Transverse colon (tissue), 4 donors: Measurements from ENCODE around the gene HIVEP1. TPM values are rescaled to one million over a fixed set of nuclear protein-coding genes. Genes with fewer than 3 reads are reported as not detected.

Source experiments
- DNase-seq: peaks from one replicate; pipeline ENCODE4 v3.0.0-alpha.2; 2019
- H3K27ac ChIP-seq, 4 donors: fragments of 200-600 bp; sonication (generic); 2 replicates each; pipeline ENCODE4 v1.5.1; 2016 to 2018; ENCODE audit warnings: inconsistent platforms in 4 of 4
- H3K27me3 ChIP-seq: fragments of 200-600 bp; sonication (generic); 2 replicates; pipeline ENCODE4 v1.5.1; 2017; ENCODE audit warnings: inconsistent platforms
- H3K36me3 ChIP-seq, 4 donors: fragments of 200-600 bp; sonication (generic); 2 replicates each; pipeline ENCODE4 v1.5.1; 2017 to 2019; ENCODE audit warnings: inconsistent platforms in 4 of 4
- H3K4me1 ChIP-seq, 4 donors: fragments of 200-600 bp; sonication (generic); 2 replicates each; pipeline ENCODE4 v1.5.1; 2017 to 2020; ENCODE audit warnings: inconsistent platforms in 4 of 4
- H3K4me3 ChIP-seq, 4 donors: fragments of 200-600 bp; sonication (generic); 1 replicate in 1 of 4; 2 replicates in 3 of 4; pipeline versions ENCODE4 v1.5.1 to v1.6.1; 2017 to 2019; ENCODE audit warnings: inconsistent platforms in 4 of 4
- H3K9me3 ChIP-seq, 2 donors: fragments of 200-600 bp; sonication (generic); 2 replicates each; pipeline ENCODE4 v1.5.1; 2017 to 2019; ENCODE audit warnings: inconsistent platforms in 2 of 2
- CTCF ChIP-seq, 5 experiments: fragments of 200-600 bp in 3 of 5; fragments of 450-650 bp in 2 of 5; sonication (generic) in 3 of 5; IDR thresholded peaks; 1 replicate in 2 of 5; 2 replicates in 3 of 5; pipeline ENCODE4 v1.5.1; 2016 to 2017; ENCODE audit warnings: antibody characterized with exemption in 5 of 5, inconsistent platforms in 3 of 5, mild to moderate bottlenecking in 2 of 5, moderate library complexity in 1 of 5
- EP300 ChIP-seq: sonication (generic); formaldehyde crosslinking; IDR thresholded peaks from one replicate; pipeline ENCODE4 v1.6.1; 2017; ENCODE audit warnings: antibody characterized with exemption, low read depth
- POLR2A ChIP-seq: fragments of 450-650 bp; IDR thresholded peaks from one replicate; pipeline ENCODE4 v1.6.1; 2016; ENCODE audit warnings: antibody characterized with exemption, mild to moderate bottlenecking, moderate library complexity
- POLR2AphosphoS5 ChIP-seq, 3 donors: sonication (generic); formaldehyde crosslinking; IDR thresholded peaks; one replicate each; pipeline ENCODE4 v1.6.1; 2016; ENCODE audit warnings: antibody characterized with exemption in 3 of 3
- WGBS, 2 donors: methylation state at CpG; one replicate each; pipeline ENCODE4 v1.1.5; 2018; ENCODE audit warnings: low coverage in 1 of 2; 5-methylcytosine and 5-hydroxymethylcytosine counted together
- in situ Hi-C, 4 donors: fragments of 200-750 bp; cut with MboI; loops; one replicate each; pipeline versions ENCODE4 v1.15.0 to v1.15.1; 2017; ENCODE audit warnings: low sequenced_read_pairs in 3 of 4, low pct_ligation_motif_present in 1 of 4, low pct_unique_long_range_greater_than_20kb in 1 of 4
- intact Hi-C: fragments of 100-400 bp; cut with DNase I; formaldehyde crosslinking; loops from one replicate; pipeline ENCODE4 v1.15.1; 2023; ENCODE audit warnings: low total_unique reads
- total RNA-seq, 4 donors: library from RNA; depleted of rRNA; stranded (reverse); fragments of >200 nt; gene quantifications; one replicate each; pipeline ENCODE4 v1.1.0, GENCODE V29; 2016

The HIVEP1 gene
- total RNA-seq, 4 donors from 2014 or later, result 18.9 to 90.9 (median 30.5) TPM

DNA sequence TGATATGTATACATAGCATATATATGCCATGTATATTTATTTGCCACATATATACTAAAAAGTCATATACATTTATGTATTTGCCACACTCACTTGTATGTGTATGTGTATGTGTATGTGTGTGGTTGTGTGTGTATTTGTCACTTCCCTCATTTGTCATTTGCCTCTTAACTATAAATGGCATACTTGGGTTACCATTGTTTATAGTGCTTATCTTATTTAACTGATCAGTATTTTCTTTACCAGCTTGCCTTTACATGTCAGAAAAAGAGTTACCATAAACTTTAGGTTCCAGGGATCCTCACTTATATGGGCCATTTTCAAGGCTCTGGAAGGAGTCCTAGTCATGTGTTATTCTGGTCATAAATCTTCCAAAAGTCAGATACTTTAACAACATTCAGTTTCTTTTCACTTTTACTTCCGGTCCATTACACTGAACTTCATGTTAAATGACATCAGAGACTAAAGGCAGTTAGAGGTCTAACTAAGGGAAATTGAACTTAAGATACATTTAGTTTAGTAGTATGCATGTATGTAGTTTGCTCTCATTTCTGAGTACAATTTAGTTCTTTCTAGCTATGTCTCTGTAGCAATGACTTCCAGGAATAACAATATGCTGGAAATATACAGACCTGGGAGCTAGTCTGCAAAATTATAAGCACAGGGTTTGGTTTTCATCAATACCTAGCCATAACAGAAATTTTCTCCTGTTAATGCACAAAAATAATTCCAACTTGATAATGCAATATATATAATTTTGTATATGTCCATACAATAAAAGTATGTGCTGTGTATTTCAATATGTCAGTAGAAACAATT is 33.7 kb upstream of the HIVEP1 start:
- peaks cover 0 to 16% (median 2%) of the 10 kb centered on the region in 4 donors for H3K4me1 ChIP-seq
- intact Hi-C loops, result no loop called here
- no peak for DNase-seq
- WGBS, 2 donors, result 19 to 41% methylated on average over 1 of the region's 1 CpG
- in situ Hi-C loops, result no loop called here
- H3K36me3 ChIP-seq, result no peaks in the 10 kb centered on the region
- TF ChIP-seq CTCF (IDR thresholded peaks at IDR 0.05) (no peak), POLR2A (no peak), POLR2AphosphoS5 (IDR thresholded peaks at IDR 0.05) (no peak), EP300 (no peak)
- H3K9me3 ChIP-seq, result no peaks in the 10 kb centered on the region
- no peak overlapping the region for H3K27ac ChIP-seq
- no peaks in the 10 kb centered on the region for H3K27me3 ChIP-seq
- no peak overlapping the region for H3K4me3 ChIP-seq

GRCh38 chr6:11979866-11980265 is 32.2 kb upstream of the HIVEP1 start:
- in situ Hi-C loops (no loop called here), intact Hi-C loops (no loop called here)
- TF ChIP-seq CTCF (IDR thresholded peaks at IDR 0.05), result no peak
- TF ChIP-seq EP300, result no peak
- no peak for TF ChIP-seq POLR2AphosphoS5 (IDR thresholded peaks at IDR 0.05)
- no peak for TF ChIP-seq POLR2A
- WGBS, 2 donors, result 96 to 97% methylated on average over 6 of the region's 6 CpGs
- Histone ChIP-seq H3K9me3 (no peaks in the 10 kb centered on the region), H3K36me3 (no peaks in the 10 kb centered on the region), H3K4me1 (peaks cover 0 to 16% (median 2%) of the 10 kb centered on the region in 4 donors), H3K4me3 (no peak overlapping the region), H3K27ac (no peak overlapping the region), H3K27me3 (no peaks in the 10 kb centered on the region)
- DNase-seq, result no peak

GRCh38 chr6:11983306-11983705 is 28.8 kb upstream of the HIVEP1 start:
- no peak overlapping the region for H3K27ac ChIP-seq
- H3K4me1 ChIP-seq, result peaks cover 0 to 2% (median under 1%) of the 10 kb centered on the region in 4 donors
- WGBS, 2 donors, result 40 to 79% methylated on average over 1 to 5 of the region's 5 CpGs
- DNase-seq, result no peak
- H3K36me3 ChIP-seq, result no peaks in the 10 kb centered on the region
- in situ Hi-C loops (no loop called here), intact Hi-C loops (no loop called here)
- TF ChIP-seq CTCF (IDR thresholded peaks at IDR 0.05), result no peak
- no peak for TF ChIP-seq POLR2AphosphoS5 (IDR thresholded peaks at IDR 0.05)
- no peak for TF ChIP-seq POLR2A
- no peak for TF ChIP-seq EP300
- H3K27me3 ChIP-seq, result no peaks in the 10 kb centered on the region
- H3K9me3 ChIP-seq, result no peaks in the 10 kb centered on the region
- H3K4me3 ChIP-seq, result no peak overlapping the region

GRCh38 chr6:11987386-11987785 is 24.7 kb upstream of the HIVEP1 start:
- Histone ChIP-seq H3K4me3 (no peak overlapping the region), H3K36me3 (no peaks in the 10 kb centered on the region), H3K4me1 (no peaks in the 10 kb centered on the region), H3K27ac (no peak overlapping the region), H3K9me3 (no peaks in the 10 kb centered on the region), H3K27me3 (no peaks in the 10 kb centered on the region)
- 70 to 74% methylated on average over 2 of the region's 2 CpGs for WGBS, 2 donors
- TF ChIP-seq EP300 (no peak), POLR2A (no peak), CTCF (IDR thresholded peaks at IDR 0.05) (no peak), POLR2AphosphoS5 (IDR thresholded peaks at IDR 0.05) (no peak)
- DNase-seq, result no peak
- intact Hi-C loops, result no loop called here
- in situ Hi-C loops, result no loop called here
